ENCODE data around the gene TUBB. TPM values are rescaled to one million over a fixed set of nuclear protein-coding genes. Genes with fewer than 3 reads are reported as not detected.

Gene TUBB
- polyA plus RNA-seq, 2 of the 4 experiments (the other 2 are of a cell fraction), result 691 to 1,044 TPM

GRCh38 chr6:30727920-30728553 lies 7.9 kb downstream of the TUBB start:
- ChIA-PET CTCF (interaction anchor here (0.6 to 18.8 kb wide), 17 partner anchors 13 to 411 kb away, joined by 3 to 539 read pairs (median 4); partner anchors contain the start of genes DDR1, DHX16, FLOT1 and PSORS1C2), POLR2A (interaction anchor here (0.6 to 1.7 kb wide), 6 partner anchors 10 to 357 kb away, joined by 3 to 8 read pairs (median 4); partner anchors contain the start of genes DDR1, FLOT1 and IER3)
- ATAC-seq (peak; percentile 56 to 63; a peak in 5 of 6 replicates), FAIRE-seq (no peak), DNase-seq (ENCODE audit: low read depth in 1 of 2, low spot score in 1 of 2) (peak in 1 of 2 experiments; percentile 56)
- Histone ChIP-seq H3K27ac (peak overlapping the region; percentile 1 to 64; a peak in 3 of 6 replicates), H3K4me1 (peaks cover 56% of the 10 kb centered on the region), H3K4me3 (no peak overlapping the region), H3K9me3 (no peaks in the 10 kb centered on the region), H3K4me2 (no peak overlapping the region)
- 51% methylated on average over 7 of the region's 7 CpGs for WGBS (ENCODE audit: missing lambda C conversion rate)
- TF ChIP-seq SMC3 (IDR thresholded peaks at IDR 0.05) (peak; percentile 24; the same call in 1 of the 3 replicates), BHLHE40 (IDR thresholded peaks at IDR 0.05; ENCODE audit: low read depth, low read length) (no peak), RAD21 (conservative IDR thresholded peaks at IDR 0.05 in 1 of 2, IDR thresholded peaks at IDR 0.05 in 1 of 2) (peak; percentile 17 to 39; a peak in 3 of 5 replicates)

GRCh38 chr6:30730601-30731435 lies 10.7 kb downstream of the TUBB start:
- Histone ChIP-seq H3K9me3 (no peaks in the 10 kb centered on the region), H3K4me1 (peaks cover 28% of the 10 kb centered on the region; the same call in 2 of the 3 replicates), H3K27ac (peak overlapping the region in 1 of 2 experiments; percentile 64; a peak in 3 of 6 replicates), H3K4me2 (no peak overlapping the region), H3K4me3 (no peak overlapping the region)
- WGBS (ENCODE audit: missing lambda C conversion rate), result 67% methylated on average over 30 of the region's 30 CpGs
- ChIA-PET POLR2A (interaction anchor here (0.6 to 1.4 kb wide), 3 partner anchors 22 to 158 kb away, joined by 3 to 4 read pairs (median 4); no protein-coding TSS in a partner anchor), CTCF (interaction anchor here (0.6 to 18.8 kb wide), 36 partner anchors 8 to 362 kb away, joined by 3 to 539 read pairs (median 4); partner anchors contain the start of genes DDR1, DHX16, FLOT1 and IER3)
- TF ChIP-seq CBX2 (IDR thresholded peaks at IDR 0.05; ENCODE audit: borderline replicate concordance, low read depth) (no peak), POLR2AphosphoS2 (conservative IDR thresholded peaks at IDR 0.05; ENCODE audit: low read length) (no peak), PHF8 (IDR thresholded peaks at IDR 0.05; ENCODE audit: borderline replicate concordance, low read depth) (no peak), SMC3 (IDR thresholded peaks at IDR 0.05) (peak; percentile 49; the same call in 2 of the 3 replicates), CTCF (IDR thresholded peaks at IDR 0.05) (peak; percentile 47; the same call in 2 of the 3 replicates), EHMT2 (IDR thresholded peaks at IDR 0.05; ENCODE audit: low read depth) (no peak), RAD21 (conservative IDR thresholded peaks at IDR 0.05 in 1 of 2, IDR thresholded peaks at IDR 0.05 in 1 of 2) (peak; percentile 67 to 70), FOXS1 (CRISPR knock-in tag; IDR thresholded peaks at IDR 0.05) (no peak)
- peak; percentile 63 to 65 for ATAC-seq
- DNase-seq (ENCODE audit: low read depth in 1 of 2, low spot score in 1 of 2), result peak in 1 of 2 experiments; percentile 74
- no peak for FAIRE-seq

GRCh38 chr6:30732237-30732943 lies 12.2 kb downstream of the TUBB start:
- no peak overlapping the region for H3K4me3 ChIP-seq
- no peak for DNase-seq (ENCODE audit: low read depth in 1 of 2, low spot score in 1 of 2)
- peaks cover 18% of the 10 kb centered on the region; the same call in 2 of the 3 replicates for H3K4me1 ChIP-seq
- peak overlapping the region in 1 of 2 experiments; percentile 64; a peak in 1 of 6 replicates for H3K27ac ChIP-seq
- 96% methylated on average over 12 of the region's 12 CpGs for WGBS (ENCODE audit: missing lambda C conversion rate)
- TF ChIP-seq HMGXB4 (CRISPR knock-in tag; IDR thresholded peaks at IDR 0.05; ENCODE audit: borderline replicate concordance), result no peak
- no peak for TF ChIP-seq HOXB5 (CRISPR knock-in tag; IDR thresholded peaks at IDR 0.05)
- no peak for TF ChIP-seq FOSL2 (IDR thresholded peaks at IDR 0.05)
- no peak for TF ChIP-seq FOSL2 (CRISPR knock-in tag; IDR thresholded peaks at IDR 0.05)
- TF ChIP-seq EHMT2 (IDR thresholded peaks at IDR 0.05; ENCODE audit: low read depth), result no peak
- TF ChIP-seq ATOH8 (CRISPR knock-in tag; IDR thresholded peaks at IDR 0.05; ENCODE audit: low read depth), result no peak
- no peak for TF ChIP-seq TFCP2L1 (CRISPR knock-in tag; IDR thresholded peaks at IDR 0.05)
- TF ChIP-seq PHF8 (IDR thresholded peaks at IDR 0.05; ENCODE audit: borderline replicate concordance, low read depth), result no peak
- no peak for TF ChIP-seq CEBPB (IDR thresholded peaks at IDR 0.05)
- no peak for TF ChIP-seq HOXA7 (CRISPR knock-in tag; IDR thresholded peaks at IDR 0.05)
- no peak for TF ChIP-seq EP300 (IDR thresholded peaks at IDR 0.05)
- no peak for TF ChIP-seq JUN (IDR thresholded peaks at IDR 0.05)
- no peak for TF ChIP-seq BCL3 (IDR thresholded peaks at IDR 0.05)
- TF ChIP-seq RFX5 (IDR thresholded peaks at IDR 0.05), result no peak
- no peak for TF ChIP-seq ZNF302 (CRISPR knock-in tag; IDR thresholded peaks at IDR 0.05)
- ChIA-PET POLR2A (interaction anchor here (0.8 to 1.5 kb wide), 4 partner anchors 9 to 60 kb away, joined by 3 read pairs; partner anchors contain the start of genes DHX16 and FLOT1), CTCF (interaction anchor here (1.0 to 18.8 kb wide), 9 partner anchors 8 to 157 kb away, joined by 3 to 539 read pairs (median 11); partner anchors contain the start of genes DHX16 and FLOT1)
- no peak for FAIRE-seq
- H3K9me3 ChIP-seq, result no peaks in the 10 kb centered on the region
- no peak overlapping the region for H3K4me2 ChIP-seq
- no peak for ATAC-seq

All from A549 (cell line).